ENCODE results near the gene CDH4. TPM values are rescaled to one million over a fixed set of nuclear protein-coding genes. Genes with fewer than 3 reads are reported as not detected.

The CDH4 gene
- total and polyA plus RNA-seq, 2 donors (not counting 3 experiments of a cell fraction or from before 2014, with no cell fraction given), result 0.17 to 0.51 TPM

GRCh38 chr20:61647702-61648101 is 395.6 kb downstream of the CDH4 start:
- CTCF ChIA-PET, result no interaction called here
- Histone ChIP-seq H3K9me3 (replicated peaks; ENCODE audit: control insufficient read depth, insufficient read depth, low read length) (peaks cover 2% of the 10 kb centered on the region), H4K20me1 (replicated peaks; ENCODE audit: control insufficient read depth, extremely low read depth, insufficient read depth, low read length) (no peaks in the 10 kb centered on the region), H3K4me3 (replicated peaks in 1 of 3; ENCODE audit: insufficient read depth in 1 of 3, low read depth in 1 of 3, low read length in 3 of 3) (no peak overlapping the region), H3K27me3 (ENCODE audit: control insufficient read depth in 2 of 2, insufficient read depth in 2 of 2, low read length in 2 of 2) (no peaks in the 10 kb centered on the region), H3K36me3 (ENCODE audit: control insufficient read depth in 2 of 2, extremely low read depth in 1 of 2, insufficient read depth in 2 of 2, low read length in 2 of 2) (no peaks in the 10 kb centered on the region), H3K4me1 (ENCODE audit: control insufficient read depth, extremely low read depth, insufficient read depth, low read length) (no peaks in the 10 kb centered on the region), H3K79me2 (ENCODE audit: control insufficient read depth, insufficient read depth, low read length) (no peaks in the 10 kb centered on the region), H3K27ac (ENCODE audit: insufficient read depth, low read depth, low read length) (no peak overlapping the region), H3K9ac (replicated peaks; ENCODE audit: extremely low read depth, insufficient read depth, low read length) (no peak overlapping the region), H2AFZ (ENCODE audit: low read depth, low read length) (no peak overlapping the region), H3K4me2 (ENCODE audit: insufficient read depth, low read length) (no peak overlapping the region), H3K9me1 (replicated peaks; ENCODE audit: control insufficient read depth, extremely low read depth, insufficient read depth, low read length) (no peaks in the 10 kb centered on the region)
- DNase-seq (ENCODE audit: low read depth, low spot score) (no peak), FAIRE-seq (no peak)
- POLR2A ChIA-PET, result no interaction called here
- no TSS peak for BruUV-seq (replicated peaks)
- intact Hi-C loops (cut with micrococcal nuclease), result no loop called here
- dilution Hi-C loops (cut with MboI; ENCODE audit: extremely low pct_ligation_motif_present, low sequenced_read_pairs), result no loop called here
- TF ChIP-seq POLR2AphosphoS5 (IDR thresholded peaks at IDR 0.05; ENCODE audit: insufficient read depth, low read depth, low read length) (no peak), MYC (IDR thresholded peaks at IDR 0.05; ENCODE audit: low read depth, low read length) (no peak), MAX (IDR thresholded peaks at IDR 0.05; ENCODE audit: insufficient read depth, insufficient read length) (no peak), GATA2 (IDR thresholded peaks at IDR 0.05; ENCODE audit: insufficient read depth, insufficient read length, low read depth, low read length) (no peak), EZH2 (IDR thresholded peaks at IDR 0.05; ENCODE audit: borderline replicate concordance, low read depth, low read length, severe bottlenecking) (no peak), JUN (IDR thresholded peaks at IDR 0.05; ENCODE audit: borderline replicate concordance, insufficient read depth, insufficient read length, low read depth) (no peak), FOS (IDR thresholded peaks at IDR 0.05; ENCODE audit: borderline replicate concordance, insufficient read depth, low read length) (no peak), POLR2A (IDR thresholded peaks at IDR 0.05; ENCODE audit: low read depth, low read length) (no peak)
- TF ChIP-seq, protein P1, sequence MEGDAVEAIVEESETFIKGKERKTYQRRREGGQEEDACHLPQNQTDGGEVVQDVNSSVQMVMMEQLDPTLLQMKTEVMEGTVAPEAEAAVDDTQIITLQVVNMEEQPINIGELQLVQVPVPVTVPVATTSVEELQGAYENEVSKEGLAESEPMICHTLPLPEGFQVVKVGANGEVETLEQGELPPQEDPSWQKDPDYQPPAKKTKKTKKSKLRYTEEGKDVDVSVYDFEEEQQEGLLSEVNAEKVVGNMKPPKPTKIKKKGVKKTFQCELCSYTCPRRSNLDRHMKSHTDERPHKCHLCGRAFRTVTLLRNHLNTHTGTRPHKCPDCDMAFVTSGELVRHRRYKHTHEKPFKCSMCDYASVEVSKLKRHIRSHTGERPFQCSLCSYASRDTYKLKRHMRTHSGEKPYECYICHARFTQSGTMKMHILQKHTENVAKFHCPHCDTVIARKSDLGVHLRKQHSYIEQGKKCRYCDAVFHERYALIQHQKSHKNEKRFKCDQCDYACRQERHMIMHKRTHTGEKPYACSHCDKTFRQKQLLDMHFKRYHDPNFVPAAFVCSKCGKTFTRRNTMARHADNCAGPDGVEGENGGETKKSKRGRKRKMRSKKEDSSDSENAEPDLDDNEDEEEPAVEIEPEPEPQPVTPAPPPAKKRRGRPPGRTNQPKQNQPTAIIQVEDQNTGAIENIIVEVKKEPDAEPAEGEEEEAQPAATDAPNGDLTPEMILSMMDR (IDR thresholded peaks at IDR 0.05; ENCODE audit: extremely low read depth in 1 of 2, insufficient read depth in 1 of 2, low read depth in 1 of 2, low read length in 2 of 2), result no peak

Measured in endothelial cell of umbilical vein (primary cell).